GM23338 (cell line): ENCODE results near the gene TFF2.

ENCODE experiments used
- CREB1 ChIP-seq: fragments of 250-450 bp; sonication (Bioruptor Pico); IDR thresholded peaks from 2 replicates; pipeline ENCODE4 v1.5.0; 2020; ENCODE audit warnings: low read depth, mild to moderate bottlenecking, moderate library complexity
- CTCF ChIP-seq, 2 experiments: fragments of 200-600 bp in 1 of 2; sonication (generic) in 1 of 2; conservative IDR thresholded peaks; 2 replicates each; pipeline versions ENCODE4 v1.5.1 to v1.6.1; 2016 to 2017; ENCODE audit warnings: antibody characterized with exemption in 2 of 2, low read depth in 2 of 2, mild to moderate bottlenecking in 2 of 2, moderate library complexity in 1 of 2
- ETS1 ChIP-seq: IDR thresholded peaks from 2 replicates; pipeline ENCODE4 v1.6.1; 2016; ENCODE audit warnings: antibody characterized with exemption
- EZH2 ChIP-seq: fragments of 200-600 bp; sonication (generic); IDR thresholded peaks from one replicate; pipeline ENCODE4 v1.8.0; 2017; ENCODE audit warnings: antibody characterized with exemption, mild to moderate bottlenecking, low read depth; ENCODE audit not compliant: unreplicated experiment
- EZH2phosphoT487 ChIP-seq: fragments of 200-600 bp; sonication (generic); IDR thresholded peaks from one replicate; pipeline ENCODE4 v1.8.1; 2018; ENCODE audit warnings: antibody characterized with exemption; ENCODE audit not compliant: unreplicated experiment
- POLR2AphosphoS5 ChIP-seq: IDR thresholded peaks from 2 replicates; pipeline ENCODE4 v1.6.1; 2016; ENCODE audit warnings: antibody characterized with exemption, low read depth
- REST ChIP-seq: IDR thresholded peaks from one replicate; pipeline ENCODE4 v1.6.1; 2018; ENCODE audit warnings: antibody characterized with exemption; ENCODE audit not compliant: unreplicated experiment
- STAT1 ChIP-seq: IDR thresholded peaks from one replicate; pipeline ENCODE4 v1.6.1; 2016; ENCODE audit warnings: antibody characterized with exemption; ENCODE audit not compliant: unreplicated experiment
- ZNF462 ChIP-seq: fragments of 250-450 bp; sonication (Bioruptor Pico); IDR thresholded peaks from 2 replicates; pipeline ENCODE4 v1.5.0; 2020; ENCODE audit warnings: mild to moderate bottlenecking, moderate library complexity

GRCh38 chr21:42330380-42331371 is 20.1 kb downstream of the TFF2 start:
- TF ChIP-seq CTCF (conservative IDR thresholded peaks at IDR 0.05; ENCODE audit: low read depth in 2 of 2): no peak
- no peak for TF ChIP-seq EZH2
- TF ChIP-seq REST: no peak
- no peak for TF ChIP-seq POLR2AphosphoS5
- TF ChIP-seq EZH2phosphoT487: no peak
- TF ChIP-seq STAT1: no peak
- no peak for TF ChIP-seq ETS1
- TF ChIP-seq CREB1 (CRISPR knock-in tag): no peak
- no peak for TF ChIP-seq ZNF462 (CRISPR knock-in tag)
